CD4-positive, alpha-beta memory T cell (primary cell): ENCODE data around the gene MKNK2. TPM values are rescaled to one million over a fixed set of nuclear protein-coding genes. Genes with fewer than 3 reads are reported as not detected.
A peak's percentile ranks its signal among the peaks of the same experiment; 100 is the strongest.

ENCODE experiments used
- CTCF ChIA-PET: fragments of 350-600 bp; sonication (Branson Sonifier 250); formaldehyde crosslinking; loops from one replicate; lab custom pipeline; 2021; ENCODE audit warnings: inconsistent platforms; ENCODE audit not compliant: partially characterized antibody; lab: Charles Lee
- POLR2A ChIA-PET: fragments of 350-600 bp; sonication (Branson Sonifier 250); formaldehyde crosslinking; loops from one replicate; lab custom pipeline; 2021; ENCODE audit not compliant: partially characterized antibody; lab: Charles Lee
- DNase-seq, 5 donors: peaks; one replicate each; pipeline versions ENCODE4 v3.0.0 to v3.0.0-alpha.2; 2020 to 2022; ENCODE audit warnings: mixed read lengths in 1 of 5
- H3K27ac ChIP-seq: one replicate; pipeline ENCODE4 v1.7.0; 2013; ENCODE audit warnings: low read depth, low read length
- H3K27me3 ChIP-seq: 2 replicates; pipeline ENCODE4 v1.7.0; 2013; ENCODE audit warnings: mild to moderate bottlenecking, low read length, moderate library complexity; ENCODE audit not compliant: insufficient read depth
- H3K36me3 ChIP-seq: 2 replicates; pipeline ENCODE4 v1.7.0; 2013; ENCODE audit warnings: mild to moderate bottlenecking, low read length, moderate library complexity; ENCODE audit not compliant: insufficient read depth
- H3K4me1 ChIP-seq: 2 replicates; pipeline ENCODE4 v1.7.0; 2013; ENCODE audit warnings: mild to moderate bottlenecking, low read length, moderate library complexity; ENCODE audit not compliant: insufficient read depth
- H3K4me3 ChIP-seq, 2 donors: one replicate each; pipeline ENCODE4 v1.7.0; 2013; ENCODE audit warnings: low read length in 2 of 2, mild to moderate bottlenecking in 1 of 2
- H3K9me3 ChIP-seq, 2 donors: one replicate each; pipeline ENCODE4 v1.7.0; 2013; ENCODE audit warnings: low read length in 2 of 2, control low read depth in 1 of 2; ENCODE audit not compliant: control insufficient read depth in 1 of 2
- H3K27ac Mint-ChIP-seq, 7 donors: one replicate each; pipeline ENCODE4 v1.8.0; 2020 to 2021; ENCODE audit warnings: mixed read lengths in 7 of 7, mild to moderate bottlenecking in 6 of 7, inconsistent platforms in 3 of 7, moderate library complexity in 3 of 7
- H3K27me3 Mint-ChIP-seq, 2 donors: one replicate each; pipeline ENCODE4 v1.8.0; 2020 to 2021; ENCODE audit warnings: mixed read lengths in 2 of 2
- H3K36me3 Mint-ChIP-seq, 2 donors: one replicate each; pipeline ENCODE4 v1.8.0; 2020 to 2021; ENCODE audit warnings: mixed read lengths in 2 of 2, inconsistent platforms in 1 of 2, mild to moderate bottlenecking in 1 of 2
- H3K4me1 Mint-ChIP-seq, 4 donors: one replicate each; pipeline ENCODE4 v1.8.0; 2020 to 2021; ENCODE audit warnings: mixed read lengths in 4 of 4, mild to moderate bottlenecking in 1 of 4
- H3K4me3 Mint-ChIP-seq, 8 donors: one replicate each; pipeline ENCODE4 v1.8.0; 2020 to 2021; ENCODE audit warnings: mixed read lengths in 8 of 8, mild to moderate bottlenecking in 7 of 8, moderate library complexity in 6 of 8, inconsistent platforms in 3 of 8
- H3K9me3 Mint-ChIP-seq, 8 donors: one replicate each; pipeline ENCODE4 v1.8.0; 2020 to 2021; ENCODE audit warnings: mixed read lengths in 8 of 8, mild to moderate bottlenecking in 5 of 8, inconsistent platforms in 3 of 8, moderate library complexity in 1 of 8
- intact Hi-C: fragments of 100-400 bp; cut with micrococcal nuclease; formaldehyde crosslinking; loops from one replicate; pipeline ENCODE4 v1.15.1; 2023
- polyA plus RNA-seq, 2 donors: library from polyadenylated mRNA; unstranded; fragments of 300-500 nt; fragmentation: Illumina TruSeq; gene quantifications; one replicate each; pipeline ENCODE4 v1.2.3, GENCODE V29; 2021
- total RNA-seq, 2 experiments: library from RNA; stranded (reverse); gene quantifications; one replicate each; pipeline ENCODE4 v1.2.3, GENCODE V29; 2021

MKNK2 gene
- total and polyA plus RNA-seq, 4 experiments from 2014 or later: 24.1 to 195 (median 129) TPM

- peaks cover 7% of the 10 kb centered on the region for H3K4me1 ChIP-seq
- H3K27me3 ChIP-seq: no peaks in the 10 kb centered on the region
- H3K9me3 Mint-ChIP-seq: no peaks in the 10 kb centered on the region
- H3K4me3 Mint-ChIP-seq: no peak overlapping the region
- intact Hi-C loops: no loop called here
- H3K36me3 ChIP-seq: no peaks in the 10 kb centered on the region
- ChIA-PET POLR2A (no interaction called here), CTCF (no interaction called here)
- H3K9me3 ChIP-seq: no peaks in the 10 kb centered on the region
- H3K4me1 Mint-ChIP-seq: peaks cover 10 to 22% (median 17%) of the 10 kb centered on the region in 4 donors
- H3K27me3 Mint-ChIP-seq: no peaks in the 10 kb centered on the region
- H3K27ac Mint-ChIP-seq: peak overlapping the region in 3 of 7 donors; percentile 44 to 78 (median 72)
- H3K4me3 ChIP-seq: no peak overlapping the region
- H3K36me3 Mint-ChIP-seq: peaks cover 5 to 8% of the 10 kb centered on the region in 2 donors
- no peak for DNase-seq
- no peak overlapping the region for H3K27ac ChIP-seq
Observed at GRCh38 chr19:2011169-2011568, 39.9 kb downstream of the MKNK2 start.

- Mint-ChIP-seq H3K9me3 (no peaks in the 10 kb centered on the region), H3K4me1 (peaks cover 12 to 20% (median 18%) of the 10 kb centered on the region in 4 donors), H3K36me3 (peaks cover 5 to 8% of the 10 kb centered on the region in 2 donors), H3K27ac (peak overlapping the region in 1 of 7 donors; percentile 41), H3K4me3 (no peak overlapping the region), H3K27me3 (no peaks in the 10 kb centered on the region)
- Histone ChIP-seq H3K4me1 (peaks cover 4% of the 10 kb centered on the region), H3K4me3 (no peak overlapping the region), H3K27ac (no peak overlapping the region), H3K36me3 (no peaks in the 10 kb centered on the region), H3K27me3 (no peaks in the 10 kb centered on the region), H3K9me3 (no peaks in the 10 kb centered on the region)
- DNase-seq: no peak
- intact Hi-C loops: no loop called here
- ChIA-PET CTCF (no interaction called here), POLR2A (no interaction called here)
Observed at GRCh38 chr19:2010135-2010668, 40.8 kb downstream of the MKNK2 start.

GRCh38 chr19:2003874-2004273 is 47.2 kb downstream of the MKNK2 start:
- DNase-seq: no peak
- Histone ChIP-seq H3K27me3 (no peaks in the 10 kb centered on the region), H3K4me3 (no peak overlapping the region), H3K9me3 (no peaks in the 10 kb centered on the region), H3K27ac (no peak overlapping the region), H3K4me1 (no peaks in the 10 kb centered on the region), H3K36me3 (no peaks in the 10 kb centered on the region)
- Mint-ChIP-seq H3K4me1 (peaks cover 4 to 10% (median 5%) of the 10 kb centered on the region in 4 donors), H3K27me3 (no peaks in the 10 kb centered on the region), H3K36me3 (peaks cover 13% of the 10 kb centered on the region in 2 donors), H3K9me3 (no peaks in the 10 kb centered on the region), H3K27ac (peak overlapping the region in 1 of 7 donors; percentile 31), H3K4me3 (no peak overlapping the region)
- intact Hi-C loops: no loop called here
- ChIA-PET POLR2A (interaction anchor here (1.1 kb wide), 1 partner anchor 38 kb away, joined by 3 read pairs; no protein-coding TSS in a partner anchor), CTCF (interaction anchor here (1.0 kb wide), 1 partner anchor 76 kb away, joined by 3 read pairs; no protein-coding TSS in a partner anchor)

- Histone ChIP-seq H3K9me3 (no peaks in the 10 kb centered on the region), H3K36me3 (peaks cover 7% of the 10 kb centered on the region), H3K27me3 (no peaks in the 10 kb centered on the region), H3K4me3 (no peak overlapping the region), H3K4me1 (no peaks in the 10 kb centered on the region), H3K27ac (no peak overlapping the region)
- peaks cover 24 to 26% of the 10 kb centered on the region in 2 donors for H3K36me3 Mint-ChIP-seq
- CTCF ChIA-PET: no interaction called here
- H3K27me3 Mint-ChIP-seq: no peaks in the 10 kb centered on the region
- no peak overlapping the region for H3K27ac Mint-ChIP-seq
- no peak for DNase-seq
- intact Hi-C loops: no loop called here
- peaks cover 4 to 7% (median 5%) of the 10 kb centered on the region in 4 donors for H3K4me1 Mint-ChIP-seq
- POLR2A ChIA-PET: interaction anchor here (1.4 kb wide), 1 partner anchor 10 kb away, joined by 3 read pairs; no protein-coding TSS in a partner anchor
- H3K9me3 Mint-ChIP-seq: peaks cover 0 to 2% (median 0%) of the 10 kb centered on the region in 8 donors
- H3K4me3 Mint-ChIP-seq: no peak overlapping the region
Observed at GRCh38 chr19:1999856-2000515, 51.1 kb downstream of the MKNK2 start.

GRCh38 chr19:1998712-1999708 is 52.0 kb downstream of the MKNK2 start:
- CTCF ChIA-PET: no interaction called here
- peak overlapping the region in 1 of 7 donors; percentile 42 for H3K27ac Mint-ChIP-seq
- POLR2A ChIA-PET: interaction anchor here (1.0 kb wide), 1 partner anchor 53 kb away, joined by 3 read pairs; no protein-coding TSS in a partner anchor
- intact Hi-C loops: no loop called here
- Histone ChIP-seq H3K27ac (no peak overlapping the region), H3K4me3 (no peak overlapping the region), H3K36me3 (peaks cover 7% of the 10 kb centered on the region), H3K27me3 (no peaks in the 10 kb centered on the region), H3K9me3 (no peaks in the 10 kb centered on the region), H3K4me1 (no peaks in the 10 kb centered on the region)
- peaks cover 23 to 27% of the 10 kb centered on the region in 2 donors for H3K36me3 Mint-ChIP-seq
- DNase-seq: no peak
- peak overlapping the region in 1 of 8 donors; percentile 59 for H3K4me3 Mint-ChIP-seq
- peaks cover 0 to 2% (median 0%) of the 10 kb centered on the region in 8 donors for H3K9me3 Mint-ChIP-seq
- peaks cover 4 to 7% (median 5%) of the 10 kb centered on the region in 4 donors for H3K4me1 Mint-ChIP-seq
- H3K27me3 Mint-ChIP-seq: no peaks in the 10 kb centered on the region

- no peak overlapping the region for H3K4me3 ChIP-seq
- no peaks in the 10 kb centered on the region for H3K27me3 Mint-ChIP-seq
- H3K4me3 Mint-ChIP-seq: no peak overlapping the region
- H3K27me3 ChIP-seq: no peaks in the 10 kb centered on the region
- H3K4me1 ChIP-seq: no peaks in the 10 kb centered on the region
- peaks cover 16 to 24% of the 10 kb centered on the region in 2 donors for H3K36me3 Mint-ChIP-seq
- no peak overlapping the region for H3K27ac ChIP-seq
- no peak for DNase-seq
- H3K9me3 ChIP-seq: no peaks in the 10 kb centered on the region
- peaks cover 0 to 2% (median 0%) of the 10 kb centered on the region in 8 donors for H3K9me3 Mint-ChIP-seq
- H3K36me3 ChIP-seq: peaks cover 7% of the 10 kb centered on the region
- H3K27ac Mint-ChIP-seq: peak overlapping the region in 3 of 7 donors; percentile 1 to 50 (median 48)
- POLR2A ChIA-PET: interaction anchor here (1.0 kb wide), 1 partner anchor 54 kb away, joined by 3 read pairs; no protein-coding TSS in a partner anchor
- CTCF ChIA-PET: interaction anchor here (0.6 kb wide), 1 partner anchor 73 kb away, joined by 3 read pairs; no protein-coding TSS in a partner anchor
- H3K4me1 Mint-ChIP-seq: peaks cover 0 to 6% (median 4%) of the 10 kb centered on the region in 4 donors
- intact Hi-C loops: no loop called here
Observed at GRCh38 chr19:1997353-1998233, 53.5 kb downstream of the MKNK2 start.
